NB4 (cell line): ENCODE measurements around the gene EXOSC6.
A peak's percentile ranks its signal among the peaks of the same experiment; 100 is the strongest.
"Not testable (repeated sequence)": the region's sequence is repeated elsewhere in the genome, so short reads cannot be mapped to it uniquely, and the experiment has no call there.

Experiments
- DNase-seq: peaks from one replicate; pipeline ENCODE4 v3.0.0; 2010; ENCODE audit warnings: low read depth
- H3K4me3 ChIP-seq: one replicate; pipeline ENCODE4 v1.5.1; 2011; ENCODE audit warnings: mild to moderate bottlenecking, low read depth, low read length, moderate library complexity
- CTCF ChIP-seq: IDR thresholded peaks from one replicate; pipeline ENCODE4 v1.5.1; 2012; ENCODE audit warnings: low read depth, low read length
- MYC ChIP-seq: IDR thresholded peaks from 2 replicates; pipeline ENCODE4 v1.6.1; 2011; ENCODE audit warnings: low read depth, low read length
- POLR2A ChIP-seq: IDR thresholded peaks from 2 replicates; pipeline ENCODE4 v1.6.1; 2011; ENCODE audit warnings: mild to moderate bottlenecking; ENCODE audit not compliant: insufficient read length; ENCODE audit errors: extremely low read depth

EXOSC6 gene

GRCh38 chr16:70250748-70251628 lies 752 bp downstream of the EXOSC6 start:
- H3K4me3 ChIP-seq = peak overlapping the region; percentile 88
- peak; percentile 79 for DNase-seq
- TF ChIP-seq POLR2A (no peak), MYC (peak; percentile 41; the same call in 1 of the 2 replicates), CTCF (no peak)

GRCh38 chr16:70249697-70250096 lies 2.0 kb downstream of the EXOSC6 start:
- peak overlapping the region; percentile 76 for H3K4me3 ChIP-seq
- not testable (repeated sequence) for DNase-seq

GRCh38 chr16:70238773-70239172 lies 13.0 kb downstream of the EXOSC6 start:
- not testable (repeated sequence) for H3K4me3 ChIP-seq
- peak; percentile 71 for DNase-seq

GRCh38 chr16:70231831-70232230 lies 19.9 kb downstream of the EXOSC6 start:
- DNase-seq, H3K4me3 ChIP-seq: not testable (repeated sequence)

GRCh38 chr16:70226024-70226423 lies 25.7 kb downstream of the EXOSC6 start:
- not testable (repeated sequence) for DNase-seq, H3K4me3 ChIP-seq

- H3K4me3 ChIP-seq, DNase-seq: not testable (repeated sequence)
Observed at GRCh38 chr16:70225430-70225829, 26.3 kb downstream of the EXOSC6 start.

- not testable (repeated sequence) for DNase-seq
Observed at GRCh38 chr16:70224645-70225044, 27.1 kb downstream of the EXOSC6 start.

GRCh38 chr16:70223971-70224513 lies 27.7 kb downstream of the EXOSC6 start:
- not testable (repeated sequence) for H3K4me3 ChIP-seq, DNase-seq

More at GRCh38 chr16:70224645-70225044, 27.1 kb downstream of the EXOSC6 start:
- not testable (repeated sequence) for H3K4me3 ChIP-seq

- H3K4me3 ChIP-seq, DNase-seq: not testable (repeated sequence)
Observed at GRCh38 chr16:70223216-70223615, 28.5 kb downstream of the EXOSC6 start.

GRCh38 chr16:70222574-70222973 lies 29.2 kb downstream of the EXOSC6 start:
- DNase-seq, H3K4me3 ChIP-seq: not testable (repeated sequence)

- not testable (repeated sequence) for H3K4me3 ChIP-seq, DNase-seq
Observed at GRCh38 chr16:70218586-70218985, 33.2 kb downstream of the EXOSC6 start.

GRCh38 chr16:70206382-70206781 lies 45.4 kb downstream of the EXOSC6 start:
- H3K4me3 ChIP-seq, DNase-seq: not testable (repeated sequence)

- not testable (repeated sequence) for DNase-seq, H3K4me3 ChIP-seq
Observed at GRCh38 chr16:70204668-70205405, 46.9 kb downstream of the EXOSC6 start.

- not testable (repeated sequence) for H3K4me3 ChIP-seq, DNase-seq
Observed at GRCh38 chr16:70204010-70204409, 47.7 kb downstream of the EXOSC6 start.

- DNase-seq, H3K4me3 ChIP-seq: not testable (repeated sequence)
Observed at GRCh38 chr16:70203508-70203907, 48.2 kb downstream of the EXOSC6 start.

- DNase-seq, H3K4me3 ChIP-seq: not testable (repeated sequence)
Observed at GRCh38 chr16:70200063-70200462, 51.7 kb downstream of the EXOSC6 start.

- H3K4me3 ChIP-seq, DNase-seq: not testable (repeated sequence)
Observed at GRCh38 chr16:70199170-70199569, 52.6 kb downstream of the EXOSC6 start.

- not testable (repeated sequence) for H3K4me3 ChIP-seq, DNase-seq
Observed at GRCh38 chr16:70198666-70199065, 53.1 kb downstream of the EXOSC6 start.
